Measurements from ENCODE around the gene SBK1.

SBK1 gene

GRCh38 chr16:28267356-28267755 lies 25.0 kb upstream of the SBK1 start:
- H3K4me3 ChIP-seq (ENCODE audit: low read depth, low read length): no peak overlapping the region
- no peak for TF ChIP-seq CTCF (IDR thresholded peaks at IDR 0.05; ENCODE audit: insufficient read depth, low read depth, low read length, missing control alignments)
- no peak for DNase-seq (ENCODE audit: low read depth)

- no peak for DNase-seq (ENCODE audit: low read depth)
- no peak for TF ChIP-seq CTCF (IDR thresholded peaks at IDR 0.05; ENCODE audit: insufficient read depth, low read depth, low read length, missing control alignments)
- no peak overlapping the region for H3K4me3 ChIP-seq (ENCODE audit: low read depth, low read length)
Observed at GRCh38 chr16:28273511-28273910, 18.8 kb upstream of the SBK1 start.

- TF ChIP-seq CTCF (IDR thresholded peaks at IDR 0.05; ENCODE audit: insufficient read depth, low read depth, low read length, missing control alignments): no peak
Observed at GRCh38 chr16:28274676-28275075, 17.6 kb upstream of the SBK1 start.

GRCh38 chr16:28276301-28276700 lies 16.0 kb upstream of the SBK1 start:
- TF ChIP-seq CTCF (IDR thresholded peaks at IDR 0.05; ENCODE audit: insufficient read depth, low read depth, low read length, missing control alignments): no peak
- H3K4me3 ChIP-seq (ENCODE audit: low read depth, low read length): no peak overlapping the region
- DNase-seq (ENCODE audit: low read depth): no peak

More at GRCh38 chr16:28274676-28275075, 17.6 kb upstream of the SBK1 start:
- H3K4me3 ChIP-seq (ENCODE audit: low read depth, low read length): no peak overlapping the region
- no peak for DNase-seq (ENCODE audit: low read depth)

GRCh38 chr16:28277537-28278388 lies 14.6 kb upstream of the SBK1 start:
- H3K4me3 ChIP-seq (ENCODE audit: low read depth, low read length): no peak overlapping the region
- TF ChIP-seq CTCF (IDR thresholded peaks at IDR 0.05; ENCODE audit: insufficient read depth, low read depth, low read length, missing control alignments): peak; percentile 90
- peak; percentile 81 for DNase-seq (ENCODE audit: low read depth)

GRCh38 chr16:28279006-28279405 lies 13.3 kb upstream of the SBK1 start:
- no peak for DNase-seq (ENCODE audit: low read depth)
- H3K4me3 ChIP-seq (ENCODE audit: low read depth, low read length): no peak overlapping the region
- no peak for TF ChIP-seq CTCF (IDR thresholded peaks at IDR 0.05; ENCODE audit: insufficient read depth, low read depth, low read length, missing control alignments)
